HepG2 (cell line): ENCODE results near the gene HS6ST1. TPM values are rescaled to one million over a fixed set of nuclear protein-coding genes. Genes with fewer than 3 reads are reported as not detected.
A peak's percentile ranks its signal among the peaks of the same experiment; 100 is the strongest.

ENCODE experiments used
- ASH2L ChIP-seq: fragments of 300-600, 200-600 bp; sonication (generic); IDR thresholded peaks from 2 replicates; pipeline ENCODE4 v1.7.0; 2017; ENCODE audit warnings: low read depth, mild to moderate bottlenecking, moderate library complexity, mixed read lengths, low read length; ENCODE audit not compliant: insufficient read length
- DNMT3B ChIP-seq: conservative IDR thresholded peaks from 2 replicates; pipeline ENCODE4 v1.6.1; 2016; ENCODE audit warnings: missing biosample characterization, control low read depth
- EP300 ChIP-seq, 3 experiments: sonication (generic) in 1 of 3; formaldehyde crosslinking in 1 of 3; IDR thresholded peaks; 2 replicates each; pipeline versions ENCODE4 v1.5.1 to v1.6.1; 2011 to 2020; ENCODE audit warnings: low read depth in 2 of 3, low read length in 2 of 3, borderline replicate concordance in 1 of 3, improper control_type of control experiment in 1 of 3, mild to moderate bottlenecking in 1 of 3, missing genetic modification reagents in 1 of 3, moderate library complexity in 1 of 3
- GTF3A ChIP-seq: sonication (generic); formaldehyde crosslinking; conservative IDR thresholded peaks from 2 replicates; pipeline ENCODE4 v1.4.0; 2020; ENCODE audit warnings: mild to moderate bottlenecking, missing genetic modification reagents
- HINFP ChIP-seq: sonication (generic); formaldehyde crosslinking; IDR thresholded peaks from 2 replicates; pipeline ENCODE4 v1.4.0; 2020; ENCODE audit warnings: low read depth, mild to moderate bottlenecking, missing genetic modification reagents
- IRX3 ChIP-seq: sonication (generic); formaldehyde crosslinking; IDR thresholded peaks from 2 replicates; pipeline ENCODE4 v1.8.1; 2023; ENCODE audit warnings: mild to moderate bottlenecking, low read depth, missing genetic modification reagents, borderline replicate concordance
- REXO4 ChIP-seq: sonication (generic); formaldehyde crosslinking; IDR thresholded peaks from 2 replicates; pipeline ENCODE4 v1.8.0; 2022; ENCODE audit warnings: missing genetic modification reagents, mild to moderate bottlenecking, borderline replicate concordance
- STAT5B ChIP-seq: sonication (generic); formaldehyde crosslinking; IDR thresholded peaks from 2 replicates; pipeline ENCODE4 v1.4.0; 2020; ENCODE audit warnings: missing genetic modification reagents
- TRIM22 ChIP-seq: fragments of 450-650 bp; IDR thresholded peaks from 2 replicates; pipeline ENCODE4 v1.6.1; 2017
- ZBTB20 ChIP-seq: sonication (generic); formaldehyde crosslinking; IDR thresholded peaks from 2 replicates; pipeline ENCODE4 v1.8.1; 2023; ENCODE audit warnings: missing genetic modification reagents, low read depth, mild to moderate bottlenecking, borderline replicate concordance
- ZBTB37 ChIP-seq: sonication (generic); formaldehyde crosslinking; IDR thresholded peaks from 2 replicates; pipeline ENCODE4 v1.4.0; 2020; ENCODE audit warnings: mild to moderate bottlenecking, missing genetic modification reagents
- ZFP37 ChIP-seq: sonication (generic); formaldehyde crosslinking; IDR thresholded peaks from 2 replicates; pipeline ENCODE4 v1.4.0; 2020; ENCODE audit warnings: missing genetic modification reagents, borderline replicate concordance
- ZNF333 ChIP-seq: sonication (generic); formaldehyde crosslinking; IDR thresholded peaks from 2 replicates; pipeline ENCODE4 v1.4.0; 2020; ENCODE audit warnings: mild to moderate bottlenecking, missing genetic modification reagents, borderline replicate concordance
- ZNF512B ChIP-seq: sonication (generic); formaldehyde crosslinking; IDR thresholded peaks from 2 replicates; pipeline ENCODE4 v1.5.1; 2020; ENCODE audit warnings: missing genetic modification reagents, mild to moderate bottlenecking, borderline replicate concordance
- ZNF564 ChIP-seq: sonication (generic); formaldehyde crosslinking; IDR thresholded peaks from 2 replicates; pipeline ENCODE4 v1.8.1; 2023; ENCODE audit warnings: mild to moderate bottlenecking, missing genetic modification reagents
- ZNF720 ChIP-seq: sonication (generic); formaldehyde crosslinking; IDR thresholded peaks from 2 replicates; pipeline ENCODE4 v1.4.0; 2020; ENCODE audit warnings: missing genetic modification reagents
- ZNF75D ChIP-seq: sonication (generic); formaldehyde crosslinking; IDR thresholded peaks from 2 replicates; pipeline ENCODE4 v1.8.1; 2023; ENCODE audit warnings: missing genetic modification reagents, mild to moderate bottlenecking, borderline replicate concordance
- ZNF878 ChIP-seq: sonication (generic); formaldehyde crosslinking; IDR thresholded peaks from 2 replicates; pipeline ENCODE4 v1.8.1; 2023; ENCODE audit warnings: mild to moderate bottlenecking, missing genetic modification reagents, moderate library complexity
- ZSCAN29 ChIP-seq: sonication (generic); formaldehyde crosslinking; conservative IDR thresholded peaks from 2 replicates; pipeline ENCODE4 v1.4.0; 2020; ENCODE audit warnings: mild to moderate bottlenecking, missing genetic modification reagents
- polyA plus RNA-seq, 8 experiments: library from polyadenylated mRNA; depleted of rRNA in 3 of 8; stranded (reverse) in 7 of 8; unstranded in 1 of 8; fragments of >200 nt; fragmentation: Illumina TruSeq in 4 of 8; extraction: Trizol in 4 of 8; gene quantifications; 2 replicates each; pipeline versions ENCODE4 v1.2.1 to v1.2.3, GENCODE V29; 2011 to 2016; ENCODE audit warnings: low read depth in 4 of 8, missing spikeins in 1 of 8, mixed read lengths in 1 of 8; ENCODE audit not compliant: insufficient read depth in 1 of 8
- total RNA-seq, 5 experiments: library from RNA; depleted of rRNA; stranded (reverse); fragments of >200 nt; fragmentation: Illumina TruSeq; extraction: Trizol; gene quantifications; 2 replicates each; pipeline ENCODE4 v1.2.3, GENCODE V29; 2016; ENCODE audit warnings: low read depth in 1 of 5

HS6ST1 gene
- total and polyA plus RNA-seq, 2 of the 13 experiments (the other 11 are each of a cell fraction or from before 2014, with no cell fraction given): 34.5 to 84.6 TPM

GRCh38 chr2:128321784-128322714, 3.4 kb upstream of the HS6ST1 start (continued):
- TF ChIP-seq ZNF333 (CRISPR knock-in tag) (no peak; the same call in 1 of the 2 replicates), GTF3A (CRISPR knock-in tag) (no peak), HINFP (CRISPR knock-in tag) (no peak), ZBTB20 (CRISPR knock-in tag) (no peak), REXO4 (CRISPR knock-in tag) (no peak; the same call in 1 of the 2 replicates), ZNF75D (CRISPR knock-in tag) (no peak), STAT5B (CRISPR knock-in tag) (no peak), ZBTB37 (CRISPR knock-in tag) (no peak), ASH2L (peak; percentile 79), ZSCAN29 (CRISPR knock-in tag) (no peak), ZNF720 (CRISPR knock-in tag) (no peak), ZNF564 (peak; percentile 34; the same call in 1 of the 2 replicates), IRX3 (CRISPR knock-in tag) (no peak), DNMT3B (no peak), ZNF878 (CRISPR knock-in tag) (no peak), ZFP37 (CRISPR knock-in tag) (no peak), EP300 (IDR thresholded peaks at IDR 0.05; ENCODE audit: low read depth in 2 of 2, low read length in 2 of 2) (peak; percentile 16 to 75; a peak in 2 of 4 replicates), EP300 (CRISPR knock-in tag; IDR thresholded peaks at IDR 0.05; ENCODE audit: borderline replicate concordance) (no peak; the same call in 1 of the 2 replicates), ZNF512B (CRISPR knock-in tag) (no peak), TRIM22 (no peak)
